Activated naive CD4-positive, alpha-beta T cell treated with anti-CD3 and anti-CD28 coated beads, Interleukin-2, amount 50 U/mL, for 72 hours (primary cell): Measurements from ENCODE around the gene EPHX1. TPM values are rescaled to one million over a fixed set of nuclear protein-coding genes. Genes with fewer than 3 reads are reported as not detected.
"Not testable (repeated sequence)": the region's sequence is repeated elsewhere in the genome, so short reads cannot be mapped to it uniquely, and the experiment has no call there.

Experiments used
- ATAC-seq, 2 donors: fragments of 150-1000 bp; cut with Tn5 transposase; 2 replicates each; pipeline ENCODE4 v1.10.0; 2021; ENCODE audit warnings: mild to moderate bottlenecking in 2 of 2, moderate library complexity in 2 of 2
- DNase-seq, 2 donors: peaks; one replicate each; pipeline ENCODE4 v3.0.0; 2021 to 2022; ENCODE audit warnings: low spot score in 2 of 2
- H3K27ac Mint-ChIP-seq, 2 donors: one replicate each; pipeline ENCODE4 v1.8.0; 2022; ENCODE audit warnings: mild to moderate bottlenecking in 2 of 2, mixed read lengths in 2 of 2
- H3K36me3 Mint-ChIP-seq, 2 donors: one replicate each; pipeline ENCODE4 v1.8.0; 2022; ENCODE audit warnings: mixed read lengths in 2 of 2
- H3K9me3 Mint-ChIP-seq, 2 donors: one replicate each; pipeline ENCODE4 v1.8.0; 2022; ENCODE audit warnings: mixed read lengths in 2 of 2
- total RNA-seq, 2 donors: library from RNA; stranded (reverse); gene quantifications; one replicate each; pipeline ENCODE4 v1.2.3, GENCODE V29; 2022

The EPHX1 gene
- total RNA-seq, 2 donors from 2014 or later, result 3.1 TPM

GRCh38 chr1:225810579-225811538, 935 bp downstream of the EPHX1 start:
- peak overlapping the region in 1 of 2 donors; percentile 60 for H3K27ac Mint-ChIP-seq
- peak in 1 of 2 donors; percentile 9 for ATAC-seq
- not testable (repeated sequence) for H3K9me3 Mint-ChIP-seq, H3K36me3 Mint-ChIP-seq, DNase-seq

- no peak overlapping the region for H3K27ac Mint-ChIP-seq
- no peak for DNase-seq
- no peaks in the 10 kb centered on the region for H3K9me3 Mint-ChIP-seq
- H3K36me3 Mint-ChIP-seq, result no peaks in the 10 kb centered on the region
- ATAC-seq, result no peak
Measured at GRCh38 chr1:225811622-225812487, 1.9 kb downstream of the EPHX1 start.

GRCh38 chr1:225812488-225813213, 2.7 kb downstream of the EPHX1 start:
- Mint-ChIP-seq H3K36me3 (no peaks in the 10 kb centered on the region), H3K9me3 (no peaks in the 10 kb centered on the region), H3K27ac (no peak overlapping the region)
- DNase-seq, result no peak
- ATAC-seq, result no peak

- Mint-ChIP-seq H3K36me3 (no peaks in the 10 kb centered on the region), H3K27ac (no peak overlapping the region), H3K9me3 (no peaks in the 10 kb centered on the region)
- DNase-seq (no peak), ATAC-seq (no peak)
Measured at GRCh38 chr1:225813214-225813964, 3.5 kb downstream of the EPHX1 start.

- H3K9me3 Mint-ChIP-seq, result no peaks in the 10 kb centered on the region
- H3K27ac Mint-ChIP-seq, result no peak overlapping the region
- H3K36me3 Mint-ChIP-seq, result no peaks in the 10 kb centered on the region
- ATAC-seq (no peak), DNase-seq (no peak)
Measured at GRCh38 chr1:225814381-225814780, 4.5 kb downstream of the EPHX1 start.

- H3K9me3 Mint-ChIP-seq, ATAC-seq, DNase-seq, H3K36me3 Mint-ChIP-seq: not testable (repeated sequence)
- H3K27ac Mint-ChIP-seq, result peak overlapping the region in 1 of 2 donors; percentile 30
Measured at GRCh38 chr1:225815090-225815489, 5.2 kb downstream of the EPHX1 start.

- no peak for ATAC-seq
- H3K27ac Mint-ChIP-seq, result peak overlapping the region in 1 of 2 donors; percentile 30
- no peaks in the 10 kb centered on the region for H3K9me3 Mint-ChIP-seq
- DNase-seq, result no peak
- H3K36me3 Mint-ChIP-seq, result no peaks in the 10 kb centered on the region
Measured at GRCh38 chr1:225815526-225816178, 5.7 kb downstream of the EPHX1 start.

- H3K36me3 Mint-ChIP-seq, result no peaks in the 10 kb centered on the region
- H3K27ac Mint-ChIP-seq, result peak overlapping the region in 1 of 2 donors; percentile 54
- no peaks in the 10 kb centered on the region for H3K9me3 Mint-ChIP-seq
- ATAC-seq, result no peak
- no peak for DNase-seq
Measured at GRCh38 chr1:225816643-225817538, 7.0 kb downstream of the EPHX1 start.

GRCh38 chr1:225817611-225818061, 7.7 kb downstream of the EPHX1 start:
- Mint-ChIP-seq H3K36me3 (no peaks in the 10 kb centered on the region), H3K27ac (peak overlapping the region; percentile 54 to 84), H3K9me3 (no peaks in the 10 kb centered on the region)
- ATAC-seq (peak in 1 of 2 donors; percentile 44), DNase-seq (no peak)

GRCh38 chr1:225818229-225818628, 8.3 kb downstream of the EPHX1 start:
- Mint-ChIP-seq H3K27ac (peak overlapping the region; percentile 54 to 84), H3K9me3 (no peaks in the 10 kb centered on the region), H3K36me3 (no peaks in the 10 kb centered on the region)
- DNase-seq (no peak), ATAC-seq (no peak)

- H3K27ac Mint-ChIP-seq, result no peak overlapping the region
Measured at GRCh38 chr1:225819346-225820192, 9.6 kb downstream of the EPHX1 start.

GRCh38 chr1:225820522-225821120, 10.7 kb downstream of the EPHX1 start:
- Mint-ChIP-seq H3K36me3 (no peaks in the 10 kb centered on the region), H3K9me3 (no peaks in the 10 kb centered on the region), H3K27ac (peak overlapping the region in 1 of 2 donors; percentile 15)
- no peak for DNase-seq
- no peak for ATAC-seq

More at GRCh38 chr1:225819346-225820192, 9.6 kb downstream of the EPHX1 start:
- DNase-seq, result no peak
- no peaks in the 10 kb centered on the region for H3K36me3 Mint-ChIP-seq
- H3K9me3 Mint-ChIP-seq, result no peaks in the 10 kb centered on the region
- no peak for ATAC-seq

GRCh38 chr1:225822655-225823403, 12.9 kb downstream of the EPHX1 start:
- Mint-ChIP-seq H3K36me3 (no peaks in the 10 kb centered on the region), H3K27ac (no peak overlapping the region), H3K9me3 (no peaks in the 10 kb centered on the region)
- no peak for DNase-seq
- no peak for ATAC-seq
